SK-N-MC (cell line): ENCODE measurements around the gene YKT6.

Experiments used
- EZH2 ChIP-seq: fragments of 200-600 bp; sonication (generic); IDR thresholded peaks from one replicate; pipeline ENCODE4 v1.6.1; 2017; ENCODE audit warnings: antibody characterized with exemption
- FOXP2 ChIP-seq: optimal IDR thresholded peaks from 2 replicates; pipeline ENCODE3; 2011; ENCODE audit warnings: mild to moderate bottlenecking, moderate library complexity; ENCODE audit not compliant: insufficient read depth; ENCODE audit errors: extremely low read length, control extremely low read depth
- POLR2AphosphoS5 ChIP-seq: IDR thresholded peaks from 2 replicates; pipeline ENCODE4 v1.6.1; 2012; ENCODE audit warnings: mild to moderate bottlenecking, low read depth, low read length, borderline replicate concordance

- TF ChIP-seq EZH2: no peak
- TF ChIP-seq POLR2AphosphoS5: no peak
- TF ChIP-seq FOXP2: no peak
Observed at GRCh38 chr7:44153948-44154335, 46.8 kb upstream of the YKT6 start.
